ENCODE results near the gene AGPAT4. TPM values are rescaled to one million over a fixed set of nuclear protein-coding genes. Genes with fewer than 3 reads are reported as not detected.

Gene AGPAT4
- total RNA-seq, 1 experiment from 2014 or later, result 10.1 TPM

- Histone ChIP-seq H3K9me3 (ENCODE audit: low read depth, low read length, poor library complexity, severe bottlenecking) (no peaks in the 10 kb centered on the region), H3K27ac (ENCODE audit: low read depth, low read length, poor library complexity, severe bottlenecking) (no peak overlapping the region), H3K27me3 (replicated peaks; ENCODE audit: insufficient read depth, low read depth, low read length, poor library complexity) (no peaks in the 10 kb centered on the region), H3K4me3 (ENCODE audit: low read depth, low read length, poor library complexity, severe bottlenecking) (no peak overlapping the region), H3K4me1 (ENCODE audit: insufficient read depth, low read length, poor library complexity, severe bottlenecking) (peaks cover 12% of the 10 kb centered on the region), H3K36me3 (ENCODE audit: insufficient read depth, low read length, poor library complexity, severe bottlenecking) (no peaks in the 10 kb centered on the region)
- DNase-seq (ENCODE audit: low spot score), result no peak
- CTCF ChIA-PET, result no interaction called here
- intact Hi-C loops (cut with micrococcal nuclease; ENCODE audit: unreplicated experiment), result no loop called here
- no TSS peak for BruUV-seq (replicated peaks)
- POLR2A ChIA-PET (ENCODE audit: low non-redundant PET), result no interaction called here
- TF ChIP-seq EZH2 (IDR thresholded peaks at IDR 0.05; ENCODE audit: borderline replicate concordance, low read depth, low read length, poor library complexity, severe bottlenecking), result no peak
- TF ChIP-seq CTCF (conservative IDR thresholded peaks at IDR 0.05; ENCODE audit: low read depth, low read length), result no peak
Measured at GRCh38 chr6:161271343-161272030, 2.4 kb downstream of the AGPAT4 start.

GRCh38 chr6:161270116-161270515 is 3.7 kb downstream of the AGPAT4 start:
- ChIA-PET POLR2A (ENCODE audit: low non-redundant PET) (no interaction called here), CTCF (no interaction called here)
- intact Hi-C loops (cut with micrococcal nuclease; ENCODE audit: unreplicated experiment), result no loop called here
- no peak for DNase-seq (ENCODE audit: low spot score)
- no TSS peak for BruUV-seq (replicated peaks)
- no peaks in the 10 kb centered on the region for H3K9me3 ChIP-seq (ENCODE audit: low read depth, low read length, poor library complexity, severe bottlenecking)
- no peak overlapping the region for H3K27ac ChIP-seq (ENCODE audit: low read depth, low read length, poor library complexity, severe bottlenecking)
- H3K4me1 ChIP-seq (ENCODE audit: insufficient read depth, low read length, poor library complexity, severe bottlenecking), result peaks cover 12% of the 10 kb centered on the region
- TF ChIP-seq CTCF (conservative IDR thresholded peaks at IDR 0.05; ENCODE audit: low read depth, low read length) (no peak), EZH2 (IDR thresholded peaks at IDR 0.05; ENCODE audit: borderline replicate concordance, low read depth, low read length, poor library complexity, severe bottlenecking) (no peak)
- no peak overlapping the region for H3K4me3 ChIP-seq (ENCODE audit: low read depth, low read length, poor library complexity, severe bottlenecking)
- no peaks in the 10 kb centered on the region for H3K27me3 ChIP-seq (replicated peaks; ENCODE audit: insufficient read depth, low read depth, low read length, poor library complexity)
- H3K36me3 ChIP-seq (ENCODE audit: insufficient read depth, low read length, poor library complexity, severe bottlenecking), result no peaks in the 10 kb centered on the region

GRCh38 chr6:161269310-161269709 is 4.6 kb downstream of the AGPAT4 start:
- CTCF ChIA-PET, result no interaction called here

More at GRCh38 chr6:161269310-161269709, 4.6 kb downstream of the AGPAT4 start:
- H3K36me3 ChIP-seq (ENCODE audit: insufficient read depth, low read length, poor library complexity, severe bottlenecking), result no peaks in the 10 kb centered on the region
- no peak overlapping the region for H3K27ac ChIP-seq (ENCODE audit: low read depth, low read length, poor library complexity, severe bottlenecking)
- intact Hi-C loops (cut with micrococcal nuclease; ENCODE audit: unreplicated experiment), result no loop called here
- H3K9me3 ChIP-seq (ENCODE audit: low read depth, low read length, poor library complexity, severe bottlenecking), result no peaks in the 10 kb centered on the region
- H3K4me3 ChIP-seq (ENCODE audit: low read depth, low read length, poor library complexity, severe bottlenecking), result no peak overlapping the region
- TF ChIP-seq CTCF (conservative IDR thresholded peaks at IDR 0.05; ENCODE audit: low read depth, low read length) (no peak), EZH2 (IDR thresholded peaks at IDR 0.05; ENCODE audit: borderline replicate concordance, low read depth, low read length, poor library complexity, severe bottlenecking) (no peak)
- POLR2A ChIA-PET (ENCODE audit: low non-redundant PET), result no interaction called here
- H3K4me1 ChIP-seq (ENCODE audit: insufficient read depth, low read length, poor library complexity, severe bottlenecking), result peaks cover 8% of the 10 kb centered on the region
- BruUV-seq (replicated peaks), result no TSS peak
- H3K27me3 ChIP-seq (replicated peaks; ENCODE audit: insufficient read depth, low read depth, low read length, poor library complexity), result no peaks in the 10 kb centered on the region
- no peak for DNase-seq (ENCODE audit: low spot score)

All from A673 (cell line).